GM19324 (cell line): Measurements from ENCODE around the gene KDM5B.
"Not testable (repeated sequence)": the region's sequence is repeated elsewhere in the genome, so short reads cannot be mapped to it uniquely, and the experiment has no call there.

Source experiments
- ATAC-seq: cut with Tn5 transposase; IDR thresholded peaks from one replicate; pipeline ENCODE4 v1.9.1; 2021; ENCODE audit warnings: mild to moderate bottlenecking, moderate library complexity; ENCODE audit not compliant: unreplicated experiment, low FRiP score

The KDM5B gene

GRCh38 chr1:202807926-202808757, at the start of gene KDM5B:
KDM5B (minus strand) TSS chr1:202808421; CDS start chr1:202808305, 116 bp downstream.
- ATAC-seq, result no peak

GRCh38 chr1:202857136-202857610, 49.0 kb upstream of the KDM5B start:
- ATAC-seq, result no peak

GRCh38 chr1:202856014-202856413, 47.8 kb upstream of the KDM5B start:
- ATAC-seq, result no peak

- no peak for ATAC-seq
Measured at GRCh38 chr1:202854787-202855186, 46.6 kb upstream of the KDM5B start.

GRCh38 chr1:202852163-202852904, 44.1 kb upstream of the KDM5B start:
- no peak for ATAC-seq

GRCh38 chr1:202850593-202851362, 42.6 kb upstream of the KDM5B start:
- no peak for ATAC-seq

- ATAC-seq, result no peak
Measured at GRCh38 chr1:202848191-202848542, 39.9 kb upstream of the KDM5B start.

- ATAC-seq, result no peak
Measured at GRCh38 chr1:202844935-202845334, 36.7 kb upstream of the KDM5B start.

- no peak for ATAC-seq
Measured at GRCh38 chr1:202844259-202844658, 36.0 kb upstream of the KDM5B start.

GRCh38 chr1:202843081-202843480, 34.9 kb upstream of the KDM5B start:
- ATAC-seq, result no peak

GRCh38 chr1:202837746-202838262, 29.6 kb upstream of the KDM5B start:
- no peak for ATAC-seq

GRCh38 chr1:202836623-202837403, 28.6 kb upstream of the KDM5B start:
- no peak for ATAC-seq

GRCh38 chr1:202835548-202836072, 27.4 kb upstream of the KDM5B start:
- ATAC-seq, result no peak

- no peak for ATAC-seq
Measured at GRCh38 chr1:202834771-202835547, 26.7 kb upstream of the KDM5B start.

GRCh38 chr1:202831906-202832305, 23.7 kb upstream of the KDM5B start:
- ATAC-seq, result no peak

GRCh38 chr1:202829223-202829622, 21.0 kb upstream of the KDM5B start:
- not testable (repeated sequence) for ATAC-seq

- ATAC-seq, result no peak
Measured at GRCh38 chr1:202825748-202826147, 17.5 kb upstream of the KDM5B start.

- no peak for ATAC-seq
Measured at GRCh38 chr1:202821467-202821866, 13.2 kb upstream of the KDM5B start.

GRCh38 chr1:202818819-202819218, 10.6 kb upstream of the KDM5B start:
- ATAC-seq, result no peak
